ENCODE results near the gene SHROOM3. TPM values are rescaled to one million over a fixed set of nuclear protein-coding genes. Genes with fewer than 3 reads are reported as not detected.
"Not testable (repeated sequence)": the region's sequence is repeated elsewhere in the genome, so short reads cannot be mapped to it uniquely, and the experiment has no call there.

The SHROOM3 gene
- total RNA-seq, 1 donor from 2014 or later = 0.05 TPM

DNA sequence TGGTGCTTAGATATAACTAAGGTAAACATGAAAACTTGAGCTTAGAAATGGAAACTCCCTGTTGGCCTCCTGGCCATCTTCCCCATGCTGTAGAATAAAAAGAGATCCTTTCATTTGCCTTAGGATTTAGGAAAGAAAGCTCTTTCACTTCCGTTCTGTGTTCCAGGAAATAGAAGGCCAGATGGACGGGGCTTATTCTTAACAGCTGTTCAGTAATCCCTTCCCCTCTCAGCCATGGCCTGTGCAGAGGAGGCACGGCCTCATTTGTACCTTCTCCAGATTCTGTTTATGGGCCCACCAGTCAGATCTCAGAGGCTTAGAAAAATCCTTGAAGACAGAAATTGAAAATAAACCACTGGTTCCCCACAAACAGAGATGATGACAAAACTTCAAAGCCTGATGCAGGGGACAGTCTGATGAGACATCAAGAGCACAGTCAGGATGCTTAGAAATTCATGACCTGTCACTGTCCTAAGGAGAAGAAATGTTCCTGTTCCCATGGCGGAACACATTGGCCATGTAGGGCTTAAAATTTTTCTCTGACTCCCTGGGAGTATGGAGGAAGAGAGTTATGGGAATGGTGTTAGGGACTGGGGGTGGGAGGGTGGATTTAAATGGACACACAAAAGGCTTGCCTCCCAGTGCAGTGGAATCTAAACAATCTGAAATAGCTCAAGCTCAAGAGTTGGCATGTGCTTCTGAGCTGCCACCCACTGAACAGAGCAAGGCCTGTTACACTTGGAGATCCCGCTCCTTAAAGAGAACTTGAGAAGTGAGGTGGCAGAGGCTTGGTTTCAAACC, 274.1 kb downstream of the SHROOM3 start:
- H3K27me3 Mint-ChIP-seq = peaks cover 14% of the 10 kb centered on the region
- peaks cover 5% of the 10 kb centered on the region for H3K4me1 Mint-ChIP-seq
- intact Hi-C loops (cut with micrococcal nuclease) = no loop called here
- no peak overlapping the region for H3K27ac Mint-ChIP-seq
- H3K4me3 Mint-ChIP-seq = no peak overlapping the region
- DNase-seq = no peak
- no peaks in the 10 kb centered on the region for H3K9me3 Mint-ChIP-seq
- H3K36me3 Mint-ChIP-seq (ENCODE audit: low read depth) = no peaks in the 10 kb centered on the region

GRCh38 chr4:76709772-76710090, 274.7 kb downstream of the SHROOM3 start:
- Mint-ChIP-seq H3K27me3 (peaks cover 11% of the 10 kb centered on the region), H3K36me3 (ENCODE audit: low read depth) (no peaks in the 10 kb centered on the region), H3K27ac (no peak overlapping the region), H3K4me1 (peaks cover 5% of the 10 kb centered on the region), H3K4me3 (no peak overlapping the region), H3K9me3 (no peaks in the 10 kb centered on the region)
- DNase-seq = no peak
- intact Hi-C loops (cut with micrococcal nuclease) = no loop called here

DNA sequence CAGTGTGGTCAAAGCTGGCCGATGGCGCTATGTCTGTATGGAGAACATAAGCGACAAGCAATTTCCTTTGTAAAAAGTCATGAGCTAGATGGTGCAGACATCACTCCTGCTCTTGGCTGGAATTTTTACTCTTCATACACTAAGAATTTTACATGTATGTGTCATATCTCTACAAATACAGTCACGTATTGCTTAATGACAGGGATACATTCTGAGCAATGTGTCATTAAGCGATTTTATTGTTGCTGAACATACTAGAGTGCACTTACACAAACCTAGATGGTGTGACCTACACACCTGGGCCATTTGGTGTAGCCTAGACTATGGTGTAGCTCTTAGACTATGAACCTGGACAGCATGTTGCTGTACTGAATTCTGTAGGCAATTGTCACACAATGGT, 277.5 kb downstream of the SHROOM3 start:
- peaks cover 16% of the 10 kb centered on the region for H3K27me3 Mint-ChIP-seq
- H3K9me3 Mint-ChIP-seq = no peaks in the 10 kb centered on the region
- H3K4me3 Mint-ChIP-seq = no peak overlapping the region
- intact Hi-C loops (cut with micrococcal nuclease) = no loop called here
- no peak for DNase-seq
- no peak overlapping the region for H3K27ac Mint-ChIP-seq
- no peaks in the 10 kb centered on the region for H3K36me3 Mint-ChIP-seq (ENCODE audit: low read depth)
- H3K4me1 Mint-ChIP-seq = peaks cover 5% of the 10 kb centered on the region

GRCh38 chr4:76714226-76714625, 279.2 kb downstream of the SHROOM3 start:
- intact Hi-C loops (cut with micrococcal nuclease) = no loop called here
- no peak for DNase-seq
- H3K27ac Mint-ChIP-seq = no peak overlapping the region
- H3K4me3 Mint-ChIP-seq = no peak overlapping the region
- H3K9me3 Mint-ChIP-seq = no peaks in the 10 kb centered on the region
- peaks cover 5% of the 10 kb centered on the region for H3K4me1 Mint-ChIP-seq
- H3K27me3 Mint-ChIP-seq = peaks cover 17% of the 10 kb centered on the region
- H3K36me3 Mint-ChIP-seq (ENCODE audit: low read depth) = no peaks in the 10 kb centered on the region

DNA sequence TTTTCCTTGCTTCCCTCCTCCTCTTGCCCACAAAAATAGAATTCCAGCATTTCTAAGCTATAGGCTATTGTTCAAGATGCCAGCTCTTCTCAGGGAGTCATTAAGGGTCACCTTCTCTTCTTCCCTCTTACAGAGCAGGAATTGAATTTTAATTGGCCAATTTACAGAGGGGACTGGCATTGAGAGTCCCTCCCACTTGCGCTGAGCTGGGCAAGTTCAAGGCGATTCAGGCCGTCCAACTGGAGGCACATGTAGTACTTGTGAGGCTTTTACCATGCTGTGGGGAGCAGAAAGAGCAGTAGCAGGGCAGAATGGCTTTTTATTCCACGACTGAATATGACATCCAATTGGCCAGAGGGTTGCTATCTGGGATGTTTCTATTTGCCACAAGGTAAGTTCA, 281.0 kb downstream of the SHROOM3 start:
- Mint-ChIP-seq H3K36me3 (ENCODE audit: low read depth) (no peaks in the 10 kb centered on the region), H3K4me1 (peaks cover 5% of the 10 kb centered on the region), H3K27me3 (peaks cover 13% of the 10 kb centered on the region), H3K9me3 (no peaks in the 10 kb centered on the region), H3K27ac (no peak overlapping the region), H3K4me3 (no peak overlapping the region)
- no peak for DNase-seq
- intact Hi-C loops (cut with micrococcal nuclease) = no loop called here

DNA sequence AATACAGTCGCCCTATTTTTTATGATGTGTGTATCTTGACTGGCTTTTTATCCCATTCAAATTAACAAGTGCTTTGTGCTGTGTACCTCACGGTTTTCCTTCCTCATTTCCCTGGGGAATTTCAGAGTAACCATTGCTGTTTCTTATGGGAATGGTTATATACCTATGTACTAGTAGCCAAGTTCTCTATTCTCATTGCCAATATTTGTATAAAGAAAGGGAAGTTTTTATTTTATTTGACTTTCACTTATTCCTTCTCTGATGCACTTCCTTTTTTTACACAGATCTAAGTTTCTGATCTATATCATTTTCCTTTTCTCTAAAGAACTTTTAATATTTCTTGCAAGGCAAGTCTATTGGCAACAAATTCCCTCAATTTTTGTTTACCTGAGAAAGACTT, 281.6 kb downstream of the SHROOM3 start:
- Mint-ChIP-seq H3K4me3 (no peak overlapping the region), H3K27me3 (peaks cover 13% of the 10 kb centered on the region), H3K36me3 (ENCODE audit: low read depth) (no peaks in the 10 kb centered on the region), H3K4me1 (peaks cover 5% of the 10 kb centered on the region), H3K9me3 (no peaks in the 10 kb centered on the region), H3K27ac (no peak overlapping the region)
- no peak for DNase-seq
- intact Hi-C loops (cut with micrococcal nuclease) = no loop called here

DNA sequence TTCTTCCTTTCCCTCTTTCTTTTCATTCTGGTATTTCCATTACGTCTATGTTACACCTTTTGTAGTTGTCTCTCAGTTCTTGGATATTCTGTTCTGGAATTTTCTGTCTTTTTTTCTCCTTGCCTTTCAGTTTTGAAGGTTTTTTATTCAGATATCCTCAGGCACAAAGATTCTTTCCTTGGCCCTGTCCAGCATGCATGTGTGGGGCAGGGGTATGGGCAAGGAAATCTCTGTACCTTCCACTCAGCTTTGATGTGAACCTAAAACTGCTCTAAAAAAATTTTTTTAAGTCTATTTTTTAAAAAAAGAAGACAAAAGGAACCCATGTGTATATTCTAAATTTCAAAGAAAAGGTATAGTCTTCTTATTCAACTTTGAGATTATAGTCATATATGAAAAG, 282.4 kb downstream of the SHROOM3 start:
- no peak overlapping the region for H3K4me3 Mint-ChIP-seq
- H3K36me3 Mint-ChIP-seq (ENCODE audit: low read depth) = no peaks in the 10 kb centered on the region
- peaks cover 14% of the 10 kb centered on the region for H3K27me3 Mint-ChIP-seq
- intact Hi-C loops (cut with micrococcal nuclease) = no loop called here
- H3K9me3 Mint-ChIP-seq = no peaks in the 10 kb centered on the region
- peaks cover 5% of the 10 kb centered on the region for H3K4me1 Mint-ChIP-seq
- no peak overlapping the region for H3K27ac Mint-ChIP-seq
- no peak for DNase-seq

DNA sequence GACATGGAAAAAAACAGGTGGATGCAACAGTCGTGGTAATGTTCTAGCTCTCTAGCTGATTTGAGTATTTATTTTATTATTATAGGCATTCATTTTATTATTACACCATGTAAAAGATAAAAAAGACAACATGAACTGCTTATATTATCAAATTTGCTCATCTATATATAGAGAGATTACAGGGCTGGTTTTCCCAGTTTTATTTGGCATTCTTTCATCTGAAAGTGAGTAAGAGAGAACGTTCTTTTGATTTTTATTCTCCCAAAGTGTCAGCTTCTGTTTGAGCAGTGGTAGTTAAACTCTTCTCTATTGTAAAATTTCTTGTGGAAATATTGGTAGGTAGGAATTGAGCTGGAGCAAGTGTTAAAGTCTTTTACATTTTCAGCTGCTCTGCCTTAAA, 283.0 kb downstream of the SHROOM3 start:
- Mint-ChIP-seq H3K27me3 (peaks cover 14% of the 10 kb centered on the region), H3K36me3 (ENCODE audit: low read depth) (no peaks in the 10 kb centered on the region), H3K4me3 (no peak overlapping the region), H3K27ac (no peak overlapping the region), H3K9me3 (no peaks in the 10 kb centered on the region), H3K4me1 (peaks cover 5% of the 10 kb centered on the region)
- intact Hi-C loops (cut with micrococcal nuclease) = no loop called here
- DNase-seq = no peak

- Mint-ChIP-seq H3K4me1 (peaks cover 7% of the 10 kb centered on the region), H3K36me3 (ENCODE audit: low read depth) (no peaks in the 10 kb centered on the region), H3K27ac (no peak overlapping the region), H3K4me3 (no peak overlapping the region), H3K27me3 (peaks cover 14% of the 10 kb centered on the region), H3K9me3 (no peaks in the 10 kb centered on the region)
- no peak for DNase-seq
- intact Hi-C loops (cut with micrococcal nuclease) = no loop called here
These were observed 283.8 kb downstream of the SHROOM3 start for GRCh38 chr4:76718831-76719230.

- H3K27ac Mint-ChIP-seq = no peak overlapping the region
- peaks cover 12% of the 10 kb centered on the region for H3K27me3 Mint-ChIP-seq
- H3K9me3 Mint-ChIP-seq = no peaks in the 10 kb centered on the region
- H3K36me3 Mint-ChIP-seq (ENCODE audit: low read depth) = no peaks in the 10 kb centered on the region
- H3K4me1 Mint-ChIP-seq = peaks cover 5% of the 10 kb centered on the region
- no peak for DNase-seq
- intact Hi-C loops (cut with micrococcal nuclease) = no loop called here
- H3K4me3 Mint-ChIP-seq = no peak overlapping the region
These were observed 285.1 kb downstream of the SHROOM3 start for GRCh38 chr4:76720121-76720520.

- H3K4me1 Mint-ChIP-seq; H3K4me3 Mint-ChIP-seq; H3K27ac Mint-ChIP-seq; DNase-seq; intact Hi-C loops (cut with micrococcal nuclease); H3K36me3 Mint-ChIP-seq (ENCODE audit: low read depth); H3K9me3 Mint-ChIP-seq: not testable (repeated sequence)
- H3K27me3 Mint-ChIP-seq = peaks cover 13% of the 10 kb centered on the region
These were observed 287.1 kb downstream of the SHROOM3 start for GRCh38 chr4:76722146-76722545.

DNA sequence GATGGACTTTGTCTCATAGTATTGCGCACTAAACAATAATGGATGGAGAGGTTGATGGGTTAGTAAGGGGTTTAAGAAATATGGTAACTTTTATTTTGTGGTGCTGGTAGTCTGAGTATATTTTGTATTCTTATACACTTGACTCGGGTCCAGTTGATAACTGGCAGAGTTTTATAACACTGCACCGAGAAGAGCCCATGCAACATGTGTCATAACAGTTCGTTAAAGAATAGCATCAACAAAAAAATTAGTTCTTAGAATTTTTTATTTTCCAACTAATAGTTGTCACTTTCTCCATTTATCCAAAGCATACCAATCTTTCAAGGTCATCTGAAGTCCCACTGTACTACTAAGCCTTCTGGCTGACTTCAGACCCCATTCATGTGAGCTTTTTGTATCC, 287.8 kb downstream of the SHROOM3 start:
- Mint-ChIP-seq H3K9me3 (no peaks in the 10 kb centered on the region), H3K27me3 (peaks cover 11% of the 10 kb centered on the region), H3K4me3 (no peak overlapping the region), H3K27ac (no peak overlapping the region), H3K4me1 (peaks cover 5% of the 10 kb centered on the region), H3K36me3 (ENCODE audit: low read depth) (no peaks in the 10 kb centered on the region)
- intact Hi-C loops (cut with micrococcal nuclease) = no loop called here
- DNase-seq = no peak

DNA sequence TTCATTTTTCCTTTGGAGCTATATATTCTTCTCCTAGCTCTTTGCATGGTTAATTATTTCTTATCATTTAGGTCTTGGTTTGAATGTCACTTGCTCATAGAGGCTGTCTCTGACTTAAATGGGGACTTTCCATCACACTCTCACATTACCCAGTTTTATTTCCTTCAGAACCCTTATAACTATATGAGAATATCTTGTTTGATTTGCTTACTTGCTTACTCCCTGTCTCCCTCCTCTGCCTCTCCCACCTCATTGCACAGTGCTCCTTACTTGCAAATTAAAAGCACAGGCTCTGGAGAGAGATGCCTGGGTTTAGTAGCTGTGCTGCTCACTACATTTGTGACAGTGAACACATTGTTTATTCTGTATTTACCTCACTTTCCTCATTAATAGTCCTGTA, 288.3 kb downstream of the SHROOM3 start:
- no peak for DNase-seq
- intact Hi-C loops (cut with micrococcal nuclease) = no loop called here
- Mint-ChIP-seq H3K9me3 (no peaks in the 10 kb centered on the region), H3K4me1 (peaks cover 5% of the 10 kb centered on the region), H3K27ac (no peak overlapping the region), H3K27me3 (peaks cover 9% of the 10 kb centered on the region), H3K36me3 (ENCODE audit: low read depth) (no peaks in the 10 kb centered on the region), H3K4me3 (no peak overlapping the region)

GRCh38 chr4:76723924-76724323, 288.9 kb downstream of the SHROOM3 start:
- H3K4me1 Mint-ChIP-seq = peaks cover 5% of the 10 kb centered on the region
- H3K36me3 Mint-ChIP-seq (ENCODE audit: low read depth) = no peaks in the 10 kb centered on the region
- no peaks in the 10 kb centered on the region for H3K9me3 Mint-ChIP-seq
- peaks cover 9% of the 10 kb centered on the region for H3K27me3 Mint-ChIP-seq
- H3K27ac Mint-ChIP-seq = no peak overlapping the region
- intact Hi-C loops (cut with micrococcal nuclease) = no loop called here
- H3K4me3 Mint-ChIP-seq = no peak overlapping the region
- DNase-seq = no peak

GRCh38 chr4:76725039-76725438, 290.0 kb downstream of the SHROOM3 start:
- intact Hi-C loops (cut with micrococcal nuclease) = no loop called here
- no peak for DNase-seq

More at GRCh38 chr4:76725039-76725438, 290.0 kb downstream of the SHROOM3 start:
- peaks cover 5% of the 10 kb centered on the region for H3K4me1 Mint-ChIP-seq
- no peaks in the 10 kb centered on the region for H3K9me3 Mint-ChIP-seq
- H3K4me3 Mint-ChIP-seq = no peak overlapping the region
- no peak overlapping the region for H3K27ac Mint-ChIP-seq
- H3K36me3 Mint-ChIP-seq (ENCODE audit: low read depth) = no peaks in the 10 kb centered on the region
- H3K27me3 Mint-ChIP-seq = peaks cover 7% of the 10 kb centered on the region

Data from activated CD4-positive, alpha-beta T cell treated with anti-CD3 and anti-CD28 coated beads, Interleukin-2, amount 10 ng/mL, durations not matched to agents 24 days and 14 days (primary cell).